K562 (cell line): ENCODE data around the gene TENT4B. TPM values are rescaled to one million over a fixed set of nuclear protein-coding genes. Genes with fewer than 3 reads are reported as not detected.
A peak's percentile ranks its signal among the peaks of the same experiment; 100 is the strongest.

Experiments
- BCLAF1 ChIP-seq, 2 experiments: fragments of 450-650 bp in 1 of 2; IDR thresholded peaks; 2 replicates each; pipeline ENCODE4 v1.6.1; 2011 to 2017; ENCODE audit warnings: low read depth in 2 of 2, antibody characterized with exemption in 1 of 2, borderline replicate concordance in 1 of 2, low read length in 1 of 2, mild to moderate bottlenecking in 1 of 2, mixed read lengths in 1 of 2; ENCODE audit not compliant: control insufficient read depth in 1 of 2
- CREB1 ChIP-seq, 2 experiments: sonication (generic) in 1 of 2; formaldehyde crosslinking in 1 of 2; IDR thresholded peaks; 2 replicates each; pipeline versions ENCODE4 v1.6.1 to v1.8.0; 2012 to 2022; ENCODE audit warnings: inconsistent platforms in 1 of 2, mild to moderate bottlenecking in 1 of 2, missing genetic modification reagents in 1 of 2, moderate library complexity in 1 of 2
- DPF2 ChIP-seq: fragments of 450-650 bp; IDR thresholded peaks from 2 replicates; pipeline ENCODE4 v1.6.1; 2016
- KDM4B ChIP-seq, 2 experiments: fragments of 450-650 bp in 1 of 2; sonication (generic) in 1 of 2; IDR thresholded peaks; 2 replicates each; pipeline ENCODE4 v1.6.1; 2016 to 2017; ENCODE audit warnings: borderline replicate concordance in 2 of 2, antibody characterized with exemption in 1 of 2, low read depth in 1 of 2, mild to moderate bottlenecking in 1 of 2
- KLF6 ChIP-seq: fragments of 250-450 bp; sonication (Bioruptor Pico); IDR thresholded peaks from 2 replicates; pipeline ENCODE4 v1.4.0; 2020; ENCODE audit warnings: mild to moderate bottlenecking, moderate library complexity, borderline replicate concordance
- MAFG ChIP-seq: fragments of 450-650 bp; conservative IDR thresholded peaks from 2 replicates; pipeline ENCODE4 v1.6.1; 2016; ENCODE audit warnings: missing genetic modification characterization, missing compliant biosample characterization
- MNT ChIP-seq, 2 experiments: fragments of 450-650 bp; conservative IDR thresholded peaks; 2 replicates each; pipeline ENCODE4 v1.6.1; 2017; ENCODE audit warnings: mild to moderate bottlenecking in 2 of 2, moderate library complexity in 2 of 2
- MTA3 ChIP-seq: fragments of 450-650 bp; formaldehyde crosslinking; IDR thresholded peaks from 2 replicates; pipeline ENCODE4 v1.6.1; 2017; ENCODE audit warnings: mild to moderate bottlenecking, borderline replicate concordance
- MYNN ChIP-seq, 2 experiments: sonication (generic); formaldehyde crosslinking in 1 of 2; IDR thresholded peaks; 2 replicates each; pipeline versions ENCODE4 v1.5.0 to v1.6.1; 2016 to 2020; ENCODE audit warnings: antibody characterized with exemption in 1 of 2, missing genetic modification reagents in 1 of 2
- PBX2 ChIP-seq, 2 experiments: IDR thresholded peaks in 1 of 2; conservative IDR thresholded peaks in 1 of 2; 2 replicates each; pipeline ENCODE4 v1.6.1; 2016; ENCODE audit warnings: low read depth in 2 of 2, mild to moderate bottlenecking in 1 of 2, missing compliant biosample characterization in 1 of 2, missing genetic modification characterization in 1 of 2, moderate library complexity in 1 of 2
- SMARCA4 ChIP-seq: fragments of 450-650 bp; IDR thresholded peaks from 2 replicates; pipeline ENCODE4 v1.6.1; 2016
- TCF7 ChIP-seq: sonication (generic); IDR thresholded peaks from 2 replicates; pipeline ENCODE4 v1.6.1; 2016; ENCODE audit warnings: antibody characterized with exemption, borderline replicate concordance
- XRCC5 ChIP-seq: fragments of 200-400 bp; formaldehyde crosslinking; IDR thresholded peaks from 2 replicates; pipeline ENCODE4 v1.6.1; 2017; ENCODE audit warnings: low read depth, mild to moderate bottlenecking, low read length
- ZEB2 ChIP-seq: fragments of 450-650 bp; IDR thresholded peaks from 2 replicates; pipeline ENCODE4 v1.6.1; 2016
- ZNF644 ChIP-seq: fragments of 200-800 bp; sonication (Bioruptor generic); IDR thresholded peaks from 2 replicates; pipeline ENCODE4 v1.6.1; 2016; ENCODE audit warnings: low read depth, missing genetic modification characterization, missing compliant biosample characterization
- ZNF764 ChIP-seq: fragments of 250-450 bp; sonication (Bioruptor Pico); IDR thresholded peaks from 2 replicates; pipeline ENCODE4 v1.4.0; 2020; ENCODE audit warnings: low read depth, mild to moderate bottlenecking, moderate library complexity
- ZNF785 ChIP-seq: fragments of 250-450 bp; sonication (Bioruptor Pico); IDR thresholded peaks from 2 replicates; pipeline ENCODE4 v1.4.0; 2020; ENCODE audit warnings: mild to moderate bottlenecking
- ZZZ3 ChIP-seq: fragments of 450-650 bp; IDR thresholded peaks from 2 replicates; pipeline ENCODE4 v1.6.1; 2016; ENCODE audit warnings: antibody characterized with exemption, mild to moderate bottlenecking, moderate library complexity
- polyA plus RNA-seq, 8 experiments: library from polyadenylated mRNA; depleted of rRNA in 4 of 8; stranded (reverse) in 5 of 8; unstranded in 3 of 8; fragments of >200 nt; fragmentation: Nextera tagmentation in 2 of 8; fragmentation: Illumina TruSeq in 1 of 8; extraction: Ambion mirVana in 2 of 8; extraction: Trizol in 1 of 8; gene quantifications; 2 replicates each; pipeline versions ENCODE4 v1.2.1 to v1.2.3, GENCODE V29; 2011 to 2014; ENCODE audit warnings: inconsistent platforms in 1 of 8, missing spikeins in 1 of 8
- total RNA-seq, 7 experiments: library from RNA; depleted of rRNA in 6 of 7; stranded (reverse); fragments of >200 nt in 6 of 7; fragmentation: Illumina TruSeq in 2 of 7; extraction: Trizol in 2 of 7; gene quantifications; 2 replicates each; pipeline versions ENCODE4 v1.2.1 to v1.2.3, GENCODE V29; 2011 to 2021; ENCODE audit warnings: low replicate concordance in 1 of 7

Gene TENT4B
- total and polyA plus RNA-seq, 9 of the 15 experiments (the other 6 are each of a cell fraction or from before 2014, with no cell fraction given) = 5.2 to 8.4 (median 7.0) TPM

GRCh38 chr16:50263060-50263909 lies 110.2 kb downstream of the TENT4B start (continued):
- peak; percentile 63; the same call in 1 of the 2 replicates for TF ChIP-seq MYNN (IDR thresholded peaks at IDR 0.05)
- TF ChIP-seq MYNN (CRISPR knock-in tag; IDR thresholded peaks at IDR 0.05) = no peak
- TF ChIP-seq TCF7 = no peak
- TF ChIP-seq ZZZ3 = no peak
- TF ChIP-seq KLF6 (CRISPR knock-in tag) = no peak
- no peak; the same call in 1 of the 2 replicates for TF ChIP-seq XRCC5
- peak; percentile 35; the same call in 1 of the 2 replicates for TF ChIP-seq CREB1 (IDR thresholded peaks at IDR 0.05)
- no peak for TF ChIP-seq CREB1 (CRISPR knock-in tag; IDR thresholded peaks at IDR 0.05)
- peak; percentile 75; the same call in 1 of the 2 replicates for TF ChIP-seq DPF2
- TF ChIP-seq MNT (conservative IDR thresholded peaks at IDR 0.05) = peak; percentile 40 to 54; a peak in 3 of 4 replicates
- TF ChIP-seq MAFG (tag) = no peak
- TF ChIP-seq ZEB2 = no peak
- TF ChIP-seq MTA3 = no peak
- no peak for TF ChIP-seq BCLAF1 (IDR thresholded peaks at IDR 0.05; ENCODE audit: borderline replicate concordance in 1 of 2, control insufficient read depth in 1 of 2, low read depth in 2 of 2, low read length in 1 of 2)
- no peak for TF ChIP-seq ZNF785
- TF ChIP-seq PBX2 (CRISPR knock-in tag; IDR thresholded peaks at IDR 0.05; ENCODE audit: low read depth) = no peak
- TF ChIP-seq PBX2 (tag; conservative IDR thresholded peaks at IDR 0.05; ENCODE audit: low read depth) = no peak
- no peak for TF ChIP-seq ZNF764 (CRISPR knock-in tag)
- TF ChIP-seq SMARCA4 = peak; percentile 74
- no peak for TF ChIP-seq KDM4B (IDR thresholded peaks at IDR 0.05; ENCODE audit: borderline replicate concordance in 2 of 2, low read depth in 1 of 2)
- TF ChIP-seq ZNF644 (tag) = no peak
